C4-2B (cell line): ENCODE measurements around the gene SERINC4.
"Not testable (repeated sequence)": the region's sequence is repeated elsewhere in the genome, so short reads cannot be mapped to it uniquely, and the experiment has no call there.

ENCODE experiments used
- ZFX ChIP-seq: fragments of 450-650 bp; IDR thresholded peaks from 2 replicates; pipeline ENCODE4 v1.6.1; 2017
- TF ChIP-seq, protein P1 (sequence below): fragments of 450-650 bp; conservative IDR thresholded peaks from 2 replicates; pipeline ENCODE4 v1.5.1; 2017; ENCODE audit warnings: mild to moderate bottlenecking

DNA sequence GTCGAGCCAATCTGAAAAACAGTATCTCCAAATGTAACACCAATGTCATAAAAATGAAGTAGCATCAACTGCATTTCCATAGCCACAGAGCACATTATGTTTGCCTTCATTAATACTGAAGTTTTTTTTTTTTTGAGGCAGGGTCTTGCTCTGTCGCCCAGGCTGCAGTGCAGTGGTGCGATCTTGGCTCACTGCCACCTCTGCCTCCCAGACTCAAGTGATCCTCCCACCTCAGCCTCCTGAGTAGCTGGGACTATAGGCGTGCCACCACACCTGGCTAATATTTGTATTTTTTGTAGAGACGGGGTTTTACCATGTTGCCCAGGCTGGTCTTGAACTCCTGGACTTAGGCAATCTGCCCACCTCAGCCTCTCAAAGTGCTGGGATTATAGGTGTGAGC, 15.0 kb upstream of the SERINC4 start:
- TF ChIP-seq, protein P1, sequence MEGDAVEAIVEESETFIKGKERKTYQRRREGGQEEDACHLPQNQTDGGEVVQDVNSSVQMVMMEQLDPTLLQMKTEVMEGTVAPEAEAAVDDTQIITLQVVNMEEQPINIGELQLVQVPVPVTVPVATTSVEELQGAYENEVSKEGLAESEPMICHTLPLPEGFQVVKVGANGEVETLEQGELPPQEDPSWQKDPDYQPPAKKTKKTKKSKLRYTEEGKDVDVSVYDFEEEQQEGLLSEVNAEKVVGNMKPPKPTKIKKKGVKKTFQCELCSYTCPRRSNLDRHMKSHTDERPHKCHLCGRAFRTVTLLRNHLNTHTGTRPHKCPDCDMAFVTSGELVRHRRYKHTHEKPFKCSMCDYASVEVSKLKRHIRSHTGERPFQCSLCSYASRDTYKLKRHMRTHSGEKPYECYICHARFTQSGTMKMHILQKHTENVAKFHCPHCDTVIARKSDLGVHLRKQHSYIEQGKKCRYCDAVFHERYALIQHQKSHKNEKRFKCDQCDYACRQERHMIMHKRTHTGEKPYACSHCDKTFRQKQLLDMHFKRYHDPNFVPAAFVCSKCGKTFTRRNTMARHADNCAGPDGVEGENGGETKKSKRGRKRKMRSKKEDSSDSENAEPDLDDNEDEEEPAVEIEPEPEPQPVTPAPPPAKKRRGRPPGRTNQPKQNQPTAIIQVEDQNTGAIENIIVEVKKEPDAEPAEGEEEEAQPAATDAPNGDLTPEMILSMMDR = not testable (repeated sequence)
- TF ChIP-seq ZFX = not testable (repeated sequence)
